ENCODE measurements around the gene RNF150.

The RNF150 gene

GRCh38 chr4:141121101-141121500, 12.2 kb downstream of the RNF150 start:
- TF ChIP-seq CTCF (IDR thresholded peaks at IDR 0.05; ENCODE audit: control insufficient read depth, insufficient read depth, low read depth, low read length, missing control alignments), result no peak
- DNase-seq (ENCODE audit: low read depth), result no peak
- no peak overlapping the region for H3K4me3 ChIP-seq (ENCODE audit: control insufficient read depth, low read depth, low read length)

DNA sequence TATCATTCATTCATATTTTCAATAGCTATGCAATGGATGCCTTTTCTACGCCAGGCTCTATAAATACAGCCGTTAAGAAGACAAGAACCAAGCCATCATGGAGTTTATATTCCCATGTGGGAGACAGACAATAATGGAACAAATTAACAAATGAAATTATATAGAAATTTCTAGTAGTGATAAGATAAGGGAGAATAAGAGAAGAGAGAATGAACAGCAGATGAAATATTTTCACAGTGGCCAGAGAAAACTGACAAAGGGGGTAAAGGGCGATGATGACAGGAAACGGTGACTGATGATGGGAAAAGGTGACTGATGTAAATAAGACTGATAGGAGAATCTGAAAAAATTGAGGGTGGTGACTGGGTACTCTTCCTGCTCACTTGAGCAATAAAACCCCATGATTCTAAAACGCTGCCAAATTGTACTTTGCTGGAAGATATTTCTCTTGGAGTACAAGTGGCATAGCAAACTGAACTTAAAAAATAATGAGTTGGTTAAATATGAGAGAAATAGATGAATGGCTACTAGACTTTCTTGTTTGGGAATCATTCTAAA, 13.2 kb downstream of the RNF150 start:
- no peak for DNase-seq (ENCODE audit: low read depth)
- H3K4me3 ChIP-seq (ENCODE audit: control insufficient read depth, low read depth, low read length), result no peak overlapping the region
- no peak for TF ChIP-seq CTCF (IDR thresholded peaks at IDR 0.05; ENCODE audit: control insufficient read depth, insufficient read depth, low read depth, low read length, missing control alignments)

GRCh38 chr4:141119071-141119470, 14.2 kb downstream of the RNF150 start:
- no peak for TF ChIP-seq CTCF (IDR thresholded peaks at IDR 0.05; ENCODE audit: control insufficient read depth, insufficient read depth, low read depth, low read length, missing control alignments)
- no peak for DNase-seq (ENCODE audit: low read depth)
- no peak overlapping the region for H3K4me3 ChIP-seq (ENCODE audit: control insufficient read depth, low read depth, low read length)

DNA sequence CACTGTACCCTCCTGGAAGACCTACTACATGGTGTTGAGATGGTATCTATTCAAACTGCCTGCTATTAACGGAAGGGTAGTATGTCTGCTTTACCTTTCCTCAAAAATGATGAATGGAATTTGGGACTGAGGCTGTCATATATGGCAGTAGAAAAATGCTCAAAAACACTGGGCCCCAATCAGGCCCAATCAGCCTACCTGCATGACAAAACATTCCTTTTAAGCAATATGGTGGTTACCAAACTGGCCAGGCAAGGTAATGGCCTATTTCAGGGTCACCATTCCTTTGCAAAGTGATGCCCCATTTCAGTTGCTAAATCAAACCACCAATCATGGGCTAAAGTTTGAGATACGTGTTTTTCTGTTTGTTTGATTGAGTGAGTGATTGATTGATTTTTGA, 14.9 kb downstream of the RNF150 start:
- no peak overlapping the region for H3K4me3 ChIP-seq (ENCODE audit: control insufficient read depth, low read depth, low read length)
- DNase-seq (ENCODE audit: low read depth), result no peak
- TF ChIP-seq CTCF (IDR thresholded peaks at IDR 0.05; ENCODE audit: control insufficient read depth, insufficient read depth, low read depth, low read length, missing control alignments), result no peak

- no peak for TF ChIP-seq CTCF (IDR thresholded peaks at IDR 0.05; ENCODE audit: control insufficient read depth, insufficient read depth, low read depth, low read length, missing control alignments)
- no peak for DNase-seq (ENCODE audit: low read depth)
- H3K4me3 ChIP-seq (ENCODE audit: control insufficient read depth, low read depth, low read length), result no peak overlapping the region
These were observed 15.3 kb downstream of the RNF150 start for GRCh38 chr4:141117935-141118334.

DNA sequence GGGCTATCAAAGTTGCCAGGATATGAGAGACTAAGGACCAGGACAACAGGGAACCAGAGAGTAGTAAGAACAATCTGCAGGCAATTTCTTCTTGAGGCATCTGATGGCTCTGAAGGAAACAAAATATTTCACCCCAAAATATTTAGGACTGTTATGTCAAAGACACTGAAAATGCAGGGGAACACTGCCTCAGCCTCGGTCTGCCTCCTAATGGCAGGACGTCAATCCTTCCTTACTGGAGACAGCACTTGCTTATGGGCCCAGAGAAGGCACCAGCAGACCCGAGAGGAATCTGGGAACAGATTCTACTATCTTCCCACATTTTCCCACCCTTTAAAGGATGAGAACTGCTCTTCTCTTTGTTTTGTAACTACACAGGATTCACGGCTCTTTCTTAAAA, 23.3 kb downstream of the RNF150 start:
- DNase-seq (ENCODE audit: low read depth), result no peak
- H3K4me3 ChIP-seq (ENCODE audit: control insufficient read depth, low read depth, low read length), result no peak overlapping the region

More for the DNA sequence above, 23.3 kb downstream of the RNF150 start:
- no peak for TF ChIP-seq CTCF (IDR thresholded peaks at IDR 0.05; ENCODE audit: control insufficient read depth, insufficient read depth, low read depth, low read length, missing control alignments)

All from AG09309 (cell line).